ENCODE results near the gene RPS27.

- TF ChIP-seq CTCF (conservative IDR thresholded peaks at IDR 0.05; ENCODE audit: low read depth in 2 of 2) = no peak
- TF ChIP-seq POLR2AphosphoS5 (IDR thresholded peaks at IDR 0.05; ENCODE audit: low read depth) = 0 out of 2 replicates have a peak, but pooled peaks have one; percentile 29
- no peak for TF ChIP-seq EZH2phosphoT487 (IDR thresholded peaks at IDR 0.05; ENCODE audit: unreplicated experiment)
- TF ChIP-seq EZH2 (IDR thresholded peaks at IDR 0.05; ENCODE audit: low read depth, unreplicated experiment) = no peak
- no peak for TF ChIP-seq JUNB (IDR thresholded peaks at IDR 0.05; ENCODE audit: unreplicated experiment)
- no peak for TF ChIP-seq REST (IDR thresholded peaks at IDR 0.05; ENCODE audit: unreplicated experiment)
- TF ChIP-seq ETS1 (IDR thresholded peaks at IDR 0.05) = 0 out of 2 replicates have a peak, but pooled peaks have one; percentile 3
- no peak for TF ChIP-seq CREB1 (CRISPR knock-in tag; IDR thresholded peaks at IDR 0.05; ENCODE audit: low read depth)
Measured at GRCh38 chr1:153945795-153946621, 44.6 kb upstream of the RPS27 start.
